ENCODE measurements around the gene FLYWCH1.
A peak's percentile ranks its signal among the peaks of the same experiment; 100 is the strongest.

FLYWCH1 gene

GRCh38 chr16:2971134-2971984 lies 59.6 kb downstream of the FLYWCH1 start:
- DNase-seq: no peak

DNA sequence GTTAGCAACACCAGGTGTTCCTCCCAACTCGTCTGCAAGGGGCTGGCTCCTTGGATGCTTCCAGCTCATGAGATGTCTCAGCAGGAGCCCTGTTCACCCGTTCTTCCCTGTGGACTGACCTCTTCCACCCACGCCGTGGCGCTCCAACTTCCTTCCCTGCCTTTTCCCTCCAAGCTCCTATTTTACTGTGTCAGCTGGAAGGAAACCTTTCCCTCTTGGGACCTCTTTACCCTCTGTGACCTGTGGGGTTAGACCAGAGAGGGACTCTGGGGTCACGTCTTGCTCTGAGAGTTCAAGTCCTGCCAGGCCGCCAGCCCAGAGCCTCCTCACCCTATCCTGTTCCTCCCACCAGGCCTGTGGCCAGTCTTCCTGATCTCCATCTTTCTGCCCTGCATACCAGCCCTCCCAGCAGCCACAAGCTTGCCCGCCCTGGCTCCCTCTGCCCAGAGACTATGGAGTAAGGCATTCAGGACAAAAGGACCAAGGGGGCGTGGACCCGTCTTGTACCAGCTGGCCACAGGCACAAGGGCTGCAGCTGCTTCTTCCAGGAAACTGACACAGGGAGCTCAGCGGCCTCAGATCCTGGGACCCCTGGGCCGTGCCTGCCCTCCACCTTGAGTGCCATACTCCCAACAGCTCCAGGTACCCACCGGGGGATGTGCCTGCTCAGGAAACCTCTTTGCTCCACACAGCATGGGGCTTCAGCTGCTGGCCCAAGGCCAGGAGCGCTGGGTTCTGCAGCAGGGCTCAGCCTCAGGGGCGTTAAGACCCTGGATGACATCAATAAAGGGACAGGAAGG lies 60.5 kb downstream of the FLYWCH1 start:
- no peak for DNase-seq

- no peak for DNase-seq
Observed at GRCh38 chr16:2973093-2973492, 61.4 kb downstream of the FLYWCH1 start.

- no peak for DNase-seq
Observed at GRCh38 chr16:2973605-2974318, 62.0 kb downstream of the FLYWCH1 start.

GRCh38 chr16:2974319-2975056 lies 62.8 kb downstream of the FLYWCH1 start:
- DNase-seq: no peak

DNA sequence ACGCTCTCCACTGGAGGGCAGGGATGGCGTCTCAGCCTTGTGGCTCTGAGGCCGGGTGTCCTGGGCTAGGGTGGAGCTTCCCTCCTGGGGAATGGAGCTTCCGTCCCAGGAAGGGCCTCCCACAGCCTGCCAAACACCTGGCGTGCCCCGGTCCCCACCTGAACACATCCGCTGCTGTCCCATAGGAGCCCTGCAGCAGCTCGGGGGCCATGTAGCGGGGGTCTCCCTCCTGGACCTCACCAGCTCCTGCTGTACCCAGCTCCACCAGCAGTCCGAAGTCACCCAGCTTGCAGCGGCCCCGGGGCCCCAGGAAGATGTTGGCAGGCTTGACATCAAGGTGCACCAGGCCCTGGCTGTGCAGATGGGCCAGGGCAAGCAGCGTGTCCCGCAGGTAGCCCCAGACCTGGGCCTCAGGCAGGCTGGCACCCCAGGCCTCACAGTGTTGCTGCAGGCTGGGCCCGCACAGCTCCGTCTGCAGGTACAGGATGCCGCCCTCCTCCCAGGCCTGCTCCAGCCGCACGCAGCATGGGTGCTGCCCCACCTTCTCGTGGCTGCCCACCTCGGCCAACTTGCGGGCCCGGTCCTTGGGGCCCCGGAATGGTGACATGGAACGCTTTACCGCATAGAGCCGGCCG lies 63.5 kb downstream of the FLYWCH1 start:
- no peak for DNase-seq

- no peak for DNase-seq
Observed at GRCh38 chr16:2976201-2976600, 64.5 kb downstream of the FLYWCH1 start.

DNA sequence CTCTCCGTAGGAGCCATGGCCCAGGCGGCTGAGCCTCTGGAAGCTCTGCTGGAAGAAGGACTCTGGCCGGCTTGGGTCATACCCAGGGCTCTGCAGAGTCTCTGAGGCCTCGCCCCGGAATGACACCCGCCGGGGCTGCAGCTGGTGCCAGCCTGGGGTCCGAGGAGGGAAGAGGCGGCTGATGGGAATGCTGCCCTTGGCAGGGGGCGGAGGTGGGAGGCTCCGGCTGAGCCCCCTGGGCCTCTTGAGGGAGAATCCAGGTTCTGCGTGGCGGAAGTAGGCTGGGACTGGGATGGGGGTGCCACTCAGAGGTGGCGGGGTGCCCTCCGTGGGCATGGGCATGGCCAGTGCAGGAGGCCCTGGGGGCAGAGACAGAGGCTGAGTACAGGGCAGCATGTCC lies 64.9 kb downstream of the FLYWCH1 start:
- no peak for DNase-seq

GRCh38 chr16:2977440-2977839 lies 65.7 kb downstream of the FLYWCH1 start:
- DNase-seq: no peak

DNA sequence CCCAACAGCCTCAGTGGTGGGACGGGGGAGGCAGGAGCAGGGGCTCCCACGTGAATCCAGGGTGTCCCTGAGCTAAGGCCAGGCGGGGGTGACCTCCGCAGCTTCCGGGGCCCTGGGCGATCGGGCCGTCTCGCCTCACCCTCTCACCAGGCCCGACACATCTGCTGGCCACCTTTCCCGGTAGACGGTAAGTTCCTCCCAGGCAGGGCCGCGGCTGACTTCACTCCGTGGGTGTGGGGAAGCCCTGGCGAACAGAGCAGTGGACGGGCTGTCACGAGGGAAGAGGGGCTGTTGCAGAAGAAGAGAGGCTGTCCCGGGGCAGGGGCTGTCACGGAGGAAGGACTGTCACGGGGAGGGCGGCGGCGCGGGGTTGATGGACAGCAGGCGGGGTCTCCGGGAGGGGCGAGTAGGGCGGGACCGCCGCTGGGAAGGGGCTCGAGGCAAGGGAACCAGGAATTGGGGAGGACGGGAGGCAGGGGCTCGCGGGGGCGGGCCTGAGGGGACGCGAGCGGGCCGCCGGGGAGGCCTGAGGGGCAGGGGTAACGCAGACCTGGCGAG lies 68.0 kb downstream of the FLYWCH1 start:
- peak; percentile 45 for DNase-seq

- peak; percentile 100 for DNase-seq
Observed at GRCh38 chr16:2980227-2981176, 68.8 kb downstream of the FLYWCH1 start, which contains the start of gene PKMYT1. Gene PKMYT1 (minus strand): TSS chr16:2980446. CDS start chr16:2979657, 789 bp downstream.

DNA sequence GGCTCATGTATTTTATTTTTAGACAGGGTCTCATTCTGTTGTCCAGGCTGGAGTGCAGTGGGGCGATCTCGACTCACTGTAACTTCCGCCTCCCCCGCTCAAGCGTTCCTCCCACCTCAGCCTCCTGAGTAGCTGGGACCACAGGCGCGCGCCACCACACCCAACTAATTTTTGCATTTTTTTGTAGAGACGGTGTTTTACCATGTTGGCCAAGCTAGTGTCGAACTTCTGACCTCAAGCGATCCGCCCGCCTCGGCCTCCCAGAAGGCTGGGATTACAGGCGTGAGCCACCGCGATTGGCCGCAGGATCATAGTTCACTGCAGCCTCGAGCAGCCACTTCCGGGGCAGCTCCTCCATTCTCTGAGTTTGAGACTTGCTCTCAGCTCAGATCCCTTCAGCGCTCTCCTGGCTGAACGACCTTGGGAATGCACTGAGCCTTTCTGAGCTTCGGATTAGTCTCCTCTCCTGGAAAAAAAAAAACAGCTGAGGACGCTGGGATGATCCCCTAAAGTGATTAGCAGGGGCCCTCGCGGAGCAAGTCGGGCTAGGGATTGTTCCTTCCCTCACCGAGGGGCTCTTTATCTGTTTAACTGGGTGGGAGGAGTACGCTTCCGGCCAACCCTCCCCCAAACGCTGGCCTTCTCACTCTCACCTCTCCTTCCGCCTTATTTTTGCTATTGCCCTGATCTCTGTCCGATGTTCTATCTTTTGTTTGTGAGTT lies 69.6 kb downstream of the FLYWCH1 start:
- no peak for DNase-seq

GRCh38 chr16:2981899-2982250 lies 70.1 kb downstream of the FLYWCH1 start:
- DNase-seq: no peak

GRCh38 chr16:2982402-2982801 lies 70.7 kb downstream of the FLYWCH1 start:
- no peak for DNase-seq

GRCh38 chr16:2983706-2984136 lies 72.0 kb downstream of the FLYWCH1 start:
- DNase-seq: peak; percentile 96

- no peak for DNase-seq
Observed at GRCh38 chr16:2985462-2985861, 73.7 kb downstream of the FLYWCH1 start.

DNA sequence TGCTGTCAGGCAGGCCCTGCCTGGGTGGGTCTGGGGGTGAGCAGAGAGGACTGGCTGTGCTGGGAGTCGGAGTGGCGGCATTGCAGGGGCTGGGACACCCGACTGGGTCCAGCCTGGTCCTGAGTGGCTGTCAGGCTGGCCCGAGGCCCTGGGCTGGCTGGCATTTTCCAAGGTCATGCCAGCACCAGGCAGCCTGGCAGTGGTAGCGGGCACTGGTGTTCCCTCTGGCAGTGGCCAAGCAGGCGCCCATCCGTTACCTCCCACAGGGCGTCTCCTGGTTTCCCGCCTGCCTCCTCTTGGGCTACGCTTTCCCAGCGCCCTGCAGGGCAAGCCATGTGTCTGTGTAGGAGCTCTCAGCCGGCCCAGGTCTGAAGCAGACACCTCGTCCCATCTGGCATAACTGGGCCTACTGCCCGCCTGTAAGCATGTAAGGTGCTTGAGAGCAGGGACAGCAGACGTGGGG lies 74.2 kb downstream of the FLYWCH1 start:
- DNase-seq: no peak

DNA sequence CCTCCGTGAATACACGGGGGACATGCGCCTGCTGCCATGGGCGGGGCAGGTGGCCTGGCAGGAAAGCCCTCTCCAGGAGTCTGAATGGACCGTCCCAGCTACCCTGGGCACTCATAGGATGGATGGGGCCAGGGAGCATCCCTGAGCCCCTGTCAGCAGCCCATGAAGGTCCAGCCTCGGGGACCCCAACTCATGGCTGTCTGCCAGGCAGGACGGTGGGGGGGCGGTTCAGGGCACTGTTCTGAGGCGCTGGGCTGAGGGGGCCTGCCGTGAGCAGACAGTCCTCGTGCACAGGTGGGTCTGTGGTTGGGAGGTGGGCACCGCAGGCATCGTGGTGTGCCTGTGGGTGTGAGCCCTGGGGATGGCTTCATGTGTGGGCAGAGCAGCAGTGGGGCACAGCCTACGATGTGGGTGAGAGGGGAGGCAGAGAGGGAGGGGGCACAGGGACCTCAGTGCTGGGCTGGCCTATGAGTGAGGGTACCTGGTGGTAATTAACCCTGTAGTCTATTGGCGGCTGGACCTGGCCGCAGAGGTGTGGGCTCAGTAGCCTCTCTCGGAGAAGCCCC lies 75.0 kb downstream of the FLYWCH1 start:
- no peak for DNase-seq

GRCh38 chr16:2987286-2987685 lies 75.6 kb downstream of the FLYWCH1 start:
- DNase-seq: no peak

Measured in 8988T (cell line).